GM18861 (cell line): ENCODE data around the gene SLC15A5.
A peak's percentile ranks its signal among the peaks of the same experiment; 100 is the strongest.

ENCODE experiments used
- ATAC-seq: cut with Tn5 transposase; IDR thresholded peaks from one replicate; pipeline ENCODE4 v1.9.1; 2021; ENCODE audit not compliant: unreplicated experiment

The SLC15A5 gene

GRCh38 chr12:16184681-16185080, 92.8 kb downstream of the SLC15A5 start:
- ATAC-seq: no peak

- ATAC-seq: no peak
Observed at GRCh38 chr12:16183541-16183940, 93.9 kb downstream of the SLC15A5 start.

- no peak for ATAC-seq
Observed at GRCh38 chr12:16175840-16176239, 101.6 kb downstream of the SLC15A5 start.

- ATAC-seq: no peak
Observed at GRCh38 chr12:16174282-16174681, 103.2 kb downstream of the SLC15A5 start.

- no peak for ATAC-seq
Observed at GRCh38 chr12:16171348-16171747, 106.1 kb downstream of the SLC15A5 start.

- no peak for ATAC-seq
Observed at GRCh38 chr12:16168078-16168477, 109.4 kb downstream of the SLC15A5 start.

- no peak for ATAC-seq
Observed at GRCh38 chr12:16166563-16167470, 110.7 kb downstream of the SLC15A5 start.

- ATAC-seq: peak; percentile 68
Observed at GRCh38 chr12:16165506-16165905, 112.0 kb downstream of the SLC15A5 start.

- no peak for ATAC-seq
Observed at GRCh38 chr12:16163901-16164300, 113.6 kb downstream of the SLC15A5 start.

GRCh38 chr12:16163146-16163545, 114.3 kb downstream of the SLC15A5 start:
- ATAC-seq: no peak

GRCh38 chr12:16159571-16159970, 117.9 kb downstream of the SLC15A5 start:
- ATAC-seq: no peak

GRCh38 chr12:16158050-16158449, 119.4 kb downstream of the SLC15A5 start:
- no peak for ATAC-seq

GRCh38 chr12:16155938-16156337, 121.5 kb downstream of the SLC15A5 start:
- ATAC-seq: no peak

- no peak for ATAC-seq
Observed at GRCh38 chr12:16154990-16155389, 122.5 kb downstream of the SLC15A5 start.

- ATAC-seq: no peak
Observed at GRCh38 chr12:16152885-16153673, 124.4 kb downstream of the SLC15A5 start.

GRCh38 chr12:16150276-16150675, 127.2 kb downstream of the SLC15A5 start:
- ATAC-seq: no peak

GRCh38 chr12:16148938-16149337, 128.5 kb downstream of the SLC15A5 start:
- no peak for ATAC-seq
